Spinal cord (tissue), 10 donors: ENCODE measurements around the gene HCRTR1. TPM values are rescaled to one million over a fixed set of nuclear protein-coding genes. Genes with fewer than 3 reads are reported as not detected.

Experiments
- DNase-seq, 6 donors: peaks; one replicate each; pipeline versions ENCODE4 v3.0.0 to v3.0.0-alpha.2; 2013 to 2015; ENCODE audit warnings: low spot score in 6 of 6, low read depth in 4 of 6
- H3K27ac ChIP-seq: one replicate; pipeline ENCODE4 v1.5.1; 2013; ENCODE audit warnings: low read depth, low read length, control low read depth
- H3K27me3 ChIP-seq: one replicate; pipeline ENCODE4 v1.6.1; 2013; ENCODE audit warnings: low read length; ENCODE audit not compliant: control insufficient read depth, insufficient read depth
- H3K36me3 ChIP-seq: one replicate; pipeline ENCODE4 v1.6.1; 2013; ENCODE audit warnings: low read length; ENCODE audit not compliant: control insufficient read depth, insufficient read depth
- H3K4me1 ChIP-seq: one replicate; pipeline ENCODE4 v1.6.1; 2013; ENCODE audit warnings: low read length; ENCODE audit not compliant: control insufficient read depth, insufficient read depth
- H3K4me3 ChIP-seq: one replicate; pipeline ENCODE4 v1.5.1; 2013; ENCODE audit warnings: low read depth, low read length, control low read depth
- H3K9me3 ChIP-seq: one replicate; pipeline ENCODE4 v1.6.1; 2013; ENCODE audit warnings: low read length; ENCODE audit not compliant: control insufficient read depth, insufficient read depth
- WGBS: methylation state at CpG from one replicate; pipeline ENCODE4 v1.1.5; 2013; ENCODE audit warnings: missing lambda C conversion rate; ENCODE audit not compliant: insufficient coverage; 5-methylcytosine and 5-hydroxymethylcytosine counted together
- polyA plus RNA-seq, 2 donors: library from polyadenylated mRNA; unstranded; fragments of 120-200 nt; gene quantifications; one replicate each; pipeline ENCODE4 v1.2.1, GENCODE V29; 2013; ENCODE audit not compliant: insufficient read length in 2 of 2
- total RNA-seq, 2 donors: library from RNA; depleted of rRNA in 1 of 2; stranded (reverse); fragments of 120-200 nt in 1 of 2; fragments of >200 nt in 1 of 2; gene quantifications; one replicate each; pipeline versions ENCODE4 v1.2.3 to v1.2.4, GENCODE V29; 2013 to 2014
- donor health status: healthy.

Gene HCRTR1
- total and polyA plus RNA-seq, 4 donors = 0.94 to 6.5 (median 3.7) TPM

GRCh38 chr1:31664528-31664927 is 47.0 kb downstream of the HCRTR1 start:
- peaks cover 59% of the 10 kb centered on the region for H3K36me3 ChIP-seq
- H3K27ac ChIP-seq = no peak overlapping the region
- WGBS = 79% methylated on average over 9 of the region's 9 CpGs
- DNase-seq = no peak
- peaks cover 46% of the 10 kb centered on the region for H3K4me1 ChIP-seq
- no peak overlapping the region for H3K4me3 ChIP-seq
- no peaks in the 10 kb centered on the region for H3K27me3 ChIP-seq
- H3K9me3 ChIP-seq = no peaks in the 10 kb centered on the region

GRCh38 chr1:31665234-31665878 is 47.9 kb downstream of the HCRTR1 start:
- no peaks in the 10 kb centered on the region for H3K27me3 ChIP-seq
- H3K4me3 ChIP-seq = no peak overlapping the region
- WGBS = 78% methylated on average over 5 of the region's 7 CpGs
- no peaks in the 10 kb centered on the region for H3K9me3 ChIP-seq
- no peak for DNase-seq
- peaks cover 59% of the 10 kb centered on the region for H3K36me3 ChIP-seq
- H3K27ac ChIP-seq = no peak overlapping the region
- H3K4me1 ChIP-seq = peaks cover 53% of the 10 kb centered on the region

GRCh38 chr1:31666263-31666963 is 48.9 kb downstream of the HCRTR1 start:
- Histone ChIP-seq H3K27ac (peak overlapping the region; percentile 10), H3K27me3 (no peaks in the 10 kb centered on the region), H3K4me3 (no peak overlapping the region), H3K9me3 (no peaks in the 10 kb centered on the region), H3K36me3 (peaks cover 55% of the 10 kb centered on the region), H3K4me1 (peaks cover 64% of the 10 kb centered on the region)
- peak in 2 of 6 donors; percentile 18 to 50 for DNase-seq
- 54% methylated on average over 8 of the region's 10 CpGs for WGBS

- no peak overlapping the region for H3K4me3 ChIP-seq
- no peaks in the 10 kb centered on the region for H3K9me3 ChIP-seq
- DNase-seq = no peak
- H3K27me3 ChIP-seq = no peaks in the 10 kb centered on the region
- peaks cover 70% of the 10 kb centered on the region for H3K4me1 ChIP-seq
- no peak overlapping the region for H3K27ac ChIP-seq
- H3K36me3 ChIP-seq = peaks cover 59% of the 10 kb centered on the region
- 52% methylated on average over 16 of the region's 19 CpGs for WGBS
Measured at GRCh38 chr1:31667065-31667785, 49.7 kb downstream of the HCRTR1 start.

GRCh38 chr1:31668303-31668883 is 50.9 kb downstream of the HCRTR1 start:
- Histone ChIP-seq H3K36me3 (peaks cover 62% of the 10 kb centered on the region), H3K9me3 (no peaks in the 10 kb centered on the region), H3K27ac (no peak overlapping the region), H3K4me1 (peaks cover 82% of the 10 kb centered on the region), H3K27me3 (no peaks in the 10 kb centered on the region), H3K4me3 (no peak overlapping the region)
- WGBS = 61% methylated on average over 10 of the region's 11 CpGs
- DNase-seq = no peak

GRCh38 chr1:31669433-31669785 is 51.9 kb downstream of the HCRTR1 start:
- no peaks in the 10 kb centered on the region for H3K27me3 ChIP-seq
- WGBS = 49% methylated on average over 5 of the region's 7 CpGs
- H3K27ac ChIP-seq = peak overlapping the region; percentile 82
- no peak for DNase-seq
- H3K9me3 ChIP-seq = no peaks in the 10 kb centered on the region
- H3K4me1 ChIP-seq = peaks cover 88% of the 10 kb centered on the region
- no peak overlapping the region for H3K4me3 ChIP-seq
- H3K36me3 ChIP-seq = peaks cover 68% of the 10 kb centered on the region

- Histone ChIP-seq H3K36me3 (peaks cover 68% of the 10 kb centered on the region), H3K9me3 (no peaks in the 10 kb centered on the region), H3K27ac (peak overlapping the region; percentile 82), H3K27me3 (no peaks in the 10 kb centered on the region), H3K4me1 (peaks cover 92% of the 10 kb centered on the region), H3K4me3 (peak overlapping the region; percentile 0)
- 8% methylated on average over 30 of the region's 30 CpGs for WGBS
- DNase-seq = peak; percentile 50 to 97 (median 78)
Measured at GRCh38 chr1:31669786-31670592, 52.5 kb downstream of the HCRTR1 start.

GRCh38 chr1:31670593-31670964 is 53.1 kb downstream of the HCRTR1 start:
- Histone ChIP-seq H3K27me3 (no peaks in the 10 kb centered on the region), H3K4me3 (peak overlapping the region; percentile 0), H3K27ac (peak overlapping the region; percentile 82), H3K4me1 (peaks cover 90% of the 10 kb centered on the region), H3K9me3 (no peaks in the 10 kb centered on the region), H3K36me3 (peaks cover 68% of the 10 kb centered on the region)
- peak in 1 of 6 donors; percentile 18 for DNase-seq
- 30% methylated on average over 6 of the region's 6 CpGs for whole genome bisulfite sequencing

GRCh38 chr1:31671147-31671546 is 53.7 kb downstream of the HCRTR1 start:
- Histone ChIP-seq H3K36me3 (peaks cover 62% of the 10 kb centered on the region), H3K27me3 (no peaks in the 10 kb centered on the region), H3K9me3 (no peaks in the 10 kb centered on the region), H3K4me1 (peaks cover 84% of the 10 kb centered on the region), H3K4me3 (no peak overlapping the region), H3K27ac (peak overlapping the region; percentile 82)
- WGBS = 86% methylated on average over 10 of the region's 11 CpGs
- no peak for DNase-seq
